Caco-2 (cell line): ENCODE data around the gene SZRD1. TPM values are rescaled to one million over a fixed set of nuclear protein-coding genes. Genes with fewer than 3 reads are reported as not detected.

ENCODE experiments used
- BruUV-seq: library from RNA; stranded (reverse); fragments of 400-500 nt; replicated peaks from 2 replicates; lab custom pipeline; 2021; lab: Mats Ljungman, UMichigan
- CTCF ChIA-PET: fragments of 300-600 bp; sonication (Branson Sonifier 250); formaldehyde crosslinking; loops from one replicate; lab custom pipeline; 2022; ENCODE audit warnings: antibody characterized with exemption; lab: Charles Lee
- POLR2A ChIA-PET: fragments of 300-600 bp; sonication (Branson Sonifier 250); formaldehyde crosslinking; loops from one replicate; lab custom pipeline; 2022; ENCODE audit warnings: antibody characterized with exemption; lab: Charles Lee
- DNase-seq, 2 experiments: peaks; one replicate each; pipeline versions ENCODE4 v3.0.0 to v3.0.0-alpha.2; 2020 to 2022
- H3K27me3 ChIP-seq: replicated peaks from 2 replicates; pipeline ENCODE4 v1.6.0; 2011; ENCODE audit warnings: low read length; ENCODE audit not compliant: control insufficient read depth, insufficient read depth
- H3K36me3 ChIP-seq: 2 replicates; pipeline ENCODE4 v1.5.1; 2011; ENCODE audit warnings: low read length; ENCODE audit not compliant: control insufficient read depth, insufficient read depth
- H3K4me1 ChIP-seq: fragments of 250-450 bp; sonication (Bioruptor Pico); 2 replicates; pipeline ENCODE4 v1.5.1; 2020; ENCODE audit warnings: mild to moderate bottlenecking
- H3K4me3 ChIP-seq: 2 replicates; pipeline ENCODE4 v1.5.1; 2011; ENCODE audit warnings: low read depth, mild to moderate bottlenecking, control low read depth, low read length
- H3K9me3 ChIP-seq: fragments of 250-450 bp; sonication (Bioruptor Pico); 2 replicates; pipeline ENCODE4 v1.5.1; 2020; ENCODE audit warnings: mild to moderate bottlenecking, moderate library complexity
- H3K27ac Mint-ChIP-seq: one replicate; pipeline ENCODE4 v1.8.0; 2022; ENCODE audit warnings: mixed read lengths; ENCODE audit not compliant: unreplicated experiment
- H3K27me3 Mint-ChIP-seq: one replicate; pipeline ENCODE4 v1.8.0; 2022; ENCODE audit warnings: mixed read lengths; ENCODE audit not compliant: insufficient read depth, unreplicated experiment
- H3K36me3 Mint-ChIP-seq: one replicate; pipeline ENCODE4 v1.8.0; 2022; ENCODE audit warnings: mild to moderate bottlenecking, mixed read lengths; ENCODE audit not compliant: insufficient read depth, unreplicated experiment
- H3K4me1 Mint-ChIP-seq: one replicate; pipeline ENCODE4 v1.8.0; 2022; ENCODE audit warnings: low read depth, mixed read lengths; ENCODE audit not compliant: unreplicated experiment
- H3K4me3 Mint-ChIP-seq: one replicate; pipeline ENCODE4 v1.8.0; 2022; ENCODE audit warnings: mild to moderate bottlenecking, moderate library complexity, mixed read lengths; ENCODE audit not compliant: unreplicated experiment
- H3K9me3 Mint-ChIP-seq: one replicate; pipeline ENCODE4 v1.8.0; 2022; ENCODE audit warnings: mixed read lengths; ENCODE audit not compliant: unreplicated experiment
- intact Hi-C: fragments of 100-400 bp; cut with micrococcal nuclease; formaldehyde crosslinking; loops from one replicate; pipeline ENCODE4 v1.10.0; 2022; ENCODE audit not compliant: unreplicated experiment
- total RNA-seq: library from RNA; stranded (reverse); gene quantifications from 2 replicates; pipeline ENCODE4 v1.2.3, GENCODE V29; 2022
- TF ChIP-seq, protein P1 (sequence below), 2 experiments: fragments of 200-600 bp in 1 of 2; IDR thresholded peaks; 1 replicate in 1 of 2; 2 replicates in 1 of 2; pipeline versions ENCODE4 v1.5.1 to v1.8.0; 2011 to 2022; ENCODE audit warnings: antibody characterized with exemption in 1 of 2, control low read depth in 1 of 2, inconsistent platforms in 1 of 2, low read depth in 1 of 2, low read length in 1 of 2, mild to moderate bottlenecking in 1 of 2, moderate library complexity in 1 of 2; ENCODE audit not compliant: insufficient read depth in 1 of 2, severe bottlenecking in 1 of 2, unreplicated experiment in 1 of 2

The SZRD1 gene
- total RNA-seq, 1 experiment from 2014 or later: 93.8 TPM

DNA sequence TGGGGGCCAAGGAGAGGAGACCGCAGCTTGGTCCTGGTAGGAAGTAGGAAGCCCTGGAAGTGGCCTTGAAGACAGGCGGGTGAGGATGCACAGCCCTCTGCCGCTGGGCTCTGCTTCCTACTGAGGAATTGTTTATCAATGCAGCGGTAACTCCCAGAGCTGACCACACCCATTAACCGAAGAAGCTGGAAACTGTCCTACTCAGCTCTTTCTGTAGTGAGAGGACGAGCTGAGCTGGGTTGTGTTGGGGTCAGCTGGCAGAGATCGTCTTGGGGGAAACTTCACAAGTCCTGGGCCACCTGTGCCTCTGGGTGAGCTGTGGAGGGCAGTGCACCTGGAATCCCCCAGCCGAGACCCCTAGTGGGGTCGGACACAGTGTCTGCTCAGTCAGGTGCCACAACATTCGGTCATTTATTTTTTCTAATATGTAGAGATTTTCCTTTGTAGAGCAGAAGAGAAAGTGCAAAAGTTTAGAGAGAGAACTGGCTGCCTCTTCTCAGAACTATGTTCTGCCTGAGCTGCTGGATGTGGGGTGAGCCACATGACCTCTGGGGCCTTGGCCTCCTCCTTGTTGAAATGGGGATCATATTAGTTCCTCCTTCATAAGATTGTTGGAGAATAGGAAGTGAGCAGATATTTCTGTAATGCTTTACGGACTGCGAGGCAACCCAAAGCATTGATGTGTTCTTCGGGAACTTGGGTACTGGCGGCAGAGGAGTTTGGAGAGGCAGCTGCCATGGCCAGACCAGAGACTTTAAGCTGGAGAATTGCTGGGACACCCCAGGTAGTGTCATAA is 77.1 kb downstream of the SZRD1 start:
- CTCF ChIA-PET: no interaction called here
- Histone ChIP-seq H3K4me3 (no peak overlapping the region), H3K9me3 (no peaks in the 10 kb centered on the region), H3K27me3 (no peaks in the 10 kb centered on the region), H3K36me3 (no peaks in the 10 kb centered on the region), H3K4me1 (no peaks in the 10 kb centered on the region)
- Mint-ChIP-seq H3K27me3 (no peaks in the 10 kb centered on the region), H3K27ac (no peak overlapping the region), H3K4me1 (no peaks in the 10 kb centered on the region), H3K36me3 (peaks cover 21% of the 10 kb centered on the region), H3K9me3 (no peaks in the 10 kb centered on the region), H3K4me3 (no peak overlapping the region)
- BruUV-seq: no TSS peak
- TF ChIP-seq, protein P1, sequence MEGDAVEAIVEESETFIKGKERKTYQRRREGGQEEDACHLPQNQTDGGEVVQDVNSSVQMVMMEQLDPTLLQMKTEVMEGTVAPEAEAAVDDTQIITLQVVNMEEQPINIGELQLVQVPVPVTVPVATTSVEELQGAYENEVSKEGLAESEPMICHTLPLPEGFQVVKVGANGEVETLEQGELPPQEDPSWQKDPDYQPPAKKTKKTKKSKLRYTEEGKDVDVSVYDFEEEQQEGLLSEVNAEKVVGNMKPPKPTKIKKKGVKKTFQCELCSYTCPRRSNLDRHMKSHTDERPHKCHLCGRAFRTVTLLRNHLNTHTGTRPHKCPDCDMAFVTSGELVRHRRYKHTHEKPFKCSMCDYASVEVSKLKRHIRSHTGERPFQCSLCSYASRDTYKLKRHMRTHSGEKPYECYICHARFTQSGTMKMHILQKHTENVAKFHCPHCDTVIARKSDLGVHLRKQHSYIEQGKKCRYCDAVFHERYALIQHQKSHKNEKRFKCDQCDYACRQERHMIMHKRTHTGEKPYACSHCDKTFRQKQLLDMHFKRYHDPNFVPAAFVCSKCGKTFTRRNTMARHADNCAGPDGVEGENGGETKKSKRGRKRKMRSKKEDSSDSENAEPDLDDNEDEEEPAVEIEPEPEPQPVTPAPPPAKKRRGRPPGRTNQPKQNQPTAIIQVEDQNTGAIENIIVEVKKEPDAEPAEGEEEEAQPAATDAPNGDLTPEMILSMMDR (IDR thresholded peaks at IDR 0.05; ENCODE audit: insufficient read depth in 1 of 2, low read depth in 1 of 2, low read length in 1 of 2, severe bottlenecking in 1 of 2, unreplicated experiment in 1 of 2): no peak
- DNase-seq: no peak
- POLR2A ChIA-PET: no interaction called here
- intact Hi-C loops: no loop called here

DNA sequence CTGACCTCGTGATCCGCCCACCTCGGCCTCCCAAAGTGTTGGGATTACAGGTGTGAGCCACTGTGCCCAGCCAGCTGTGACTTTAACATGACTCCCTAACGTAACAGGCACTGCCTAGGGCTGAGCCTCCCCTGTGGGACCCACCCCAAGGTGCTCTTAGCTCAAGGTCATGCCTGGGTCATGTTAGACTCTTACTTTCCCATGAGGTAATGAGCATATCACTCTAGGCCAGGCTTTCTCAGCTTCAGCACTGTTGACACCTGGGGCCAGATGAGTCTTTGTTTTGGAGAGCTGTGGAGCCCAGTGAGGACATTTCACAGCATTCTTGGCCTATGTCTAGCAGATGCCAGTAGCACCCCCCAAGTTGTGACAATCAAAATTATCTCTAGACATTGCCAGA is 78.0 kb downstream of the SZRD1 start:
- CTCF ChIA-PET: no interaction called here
- H3K36me3 Mint-ChIP-seq: peaks cover 29% of the 10 kb centered on the region

DNA sequence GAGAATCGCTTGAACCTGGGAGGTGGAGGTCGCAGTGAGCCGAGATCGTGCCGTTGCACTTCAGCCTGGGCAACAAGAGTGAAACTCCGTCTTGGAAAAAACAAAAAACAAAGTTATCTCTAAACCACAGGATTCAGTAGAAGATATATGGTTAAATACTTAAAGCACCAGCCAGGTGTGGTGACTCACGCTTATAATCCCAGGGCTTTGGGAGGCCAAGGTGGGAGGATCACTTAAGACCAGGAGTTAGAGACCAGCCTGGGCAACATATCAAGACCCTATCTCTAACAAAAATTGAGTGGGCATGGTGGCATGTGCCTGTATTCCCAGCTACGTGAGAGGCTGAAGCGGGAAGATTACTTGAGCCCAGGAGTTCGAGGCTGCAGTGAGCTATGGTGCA is 79.1 kb downstream of the SZRD1 start:
- TF ChIP-seq, protein P1 (IDR thresholded peaks at IDR 0.05; ENCODE audit: insufficient read depth in 1 of 2, low read depth in 1 of 2, low read length in 1 of 2, severe bottlenecking in 1 of 2, unreplicated experiment in 1 of 2): no peak
- Mint-ChIP-seq H3K27ac (no peak overlapping the region), H3K27me3 (no peaks in the 10 kb centered on the region), H3K9me3 (no peaks in the 10 kb centered on the region), H3K4me1 (no peaks in the 10 kb centered on the region), H3K36me3 (peaks cover 26% of the 10 kb centered on the region), H3K4me3 (no peak overlapping the region)
- no TSS peak for BruUV-seq
- H3K4me3 ChIP-seq: no peak overlapping the region
- CTCF ChIA-PET: no interaction called here
- H3K4me1 ChIP-seq: no peaks in the 10 kb centered on the region
- no peaks in the 10 kb centered on the region; the same call in 1 of the 2 replicates for H3K36me3 ChIP-seq
- intact Hi-C loops: no loop called here
- H3K27me3 ChIP-seq: no peaks in the 10 kb centered on the region
- DNase-seq: no peak
- no peaks in the 10 kb centered on the region for H3K9me3 ChIP-seq
- POLR2A ChIA-PET: no interaction called here

More for the DNA sequence above, 78.0 kb downstream of the SZRD1 start:
- POLR2A ChIA-PET: no interaction called here
- Mint-ChIP-seq H3K4me3 (no peak overlapping the region), H3K27me3 (no peaks in the 10 kb centered on the region), H3K27ac (no peak overlapping the region), H3K9me3 (no peaks in the 10 kb centered on the region), H3K4me1 (no peaks in the 10 kb centered on the region)
- BruUV-seq: no TSS peak
- no peaks in the 10 kb centered on the region for H3K27me3 ChIP-seq
- intact Hi-C loops: no loop called here
- H3K4me1 ChIP-seq: no peaks in the 10 kb centered on the region
- TF ChIP-seq, protein P1 (IDR thresholded peaks at IDR 0.05; ENCODE audit: insufficient read depth in 1 of 2, low read depth in 1 of 2, low read length in 1 of 2, severe bottlenecking in 1 of 2, unreplicated experiment in 1 of 2): no peak
- H3K4me3 ChIP-seq: no peak overlapping the region
- H3K36me3 ChIP-seq: no peaks in the 10 kb centered on the region; the same call in 1 of the 2 replicates
- DNase-seq: no peak
- H3K9me3 ChIP-seq: no peaks in the 10 kb centered on the region
